ENCODE results near the gene GRIK4. TPM values are rescaled to one million over a fixed set of nuclear protein-coding genes. Genes with fewer than 3 reads are reported as not detected.
"Not testable (repeated sequence)": the region's sequence is repeated elsewhere in the genome, so short reads cannot be mapped to it uniquely, and the experiment has no call there.

GRIK4 gene
- total and polyA plus RNA-seq, 2 donors from 2014 or later: 0.25 TPM; not detected in 1

- H3K9ac ChIP-seq (ENCODE audit: low read length in 3 of 3): no peak overlapping the region
- no peaks in the 10 kb centered on the region for H3K27me3 ChIP-seq (ENCODE audit: control insufficient read depth, insufficient read depth, low read length)
- H3K9me3 ChIP-seq (ENCODE audit: control insufficient read depth in 2 of 3, insufficient read depth in 1 of 3, low read length in 3 of 3): no peaks in the 10 kb centered on the region
- FAIRE-seq (no peak), DNase-seq (no peak)
- no peak overlapping the region for H3K27ac ChIP-seq (ENCODE audit: low read depth in 2 of 2, low read length in 2 of 2)
- no peaks in the 10 kb centered on the region for H3K36me3 ChIP-seq (ENCODE audit: control insufficient read depth in 2 of 3, insufficient read depth in 3 of 3, low read length in 3 of 3)
- intact Hi-C loops (cut with DNase I): no loop called here
- H3K4me3 ChIP-seq (ENCODE audit: low read length in 3 of 3): no peak overlapping the region
- H3K4me1 ChIP-seq (ENCODE audit: control insufficient read depth in 2 of 3, insufficient read depth in 2 of 3, low read depth in 1 of 3, low read length in 3 of 3): peaks cover 0 to 2% (median 0%) of the 10 kb centered on the region in 3 donors
- no peak for TF ChIP-seq CTCF (IDR thresholded peaks at IDR 0.05; ENCODE audit: borderline replicate concordance, extremely low read depth, insufficient read depth)
These were observed 519.6 kb downstream of the GRIK4 start for GRCh38 chr11:121031167-121031566.

DNA sequence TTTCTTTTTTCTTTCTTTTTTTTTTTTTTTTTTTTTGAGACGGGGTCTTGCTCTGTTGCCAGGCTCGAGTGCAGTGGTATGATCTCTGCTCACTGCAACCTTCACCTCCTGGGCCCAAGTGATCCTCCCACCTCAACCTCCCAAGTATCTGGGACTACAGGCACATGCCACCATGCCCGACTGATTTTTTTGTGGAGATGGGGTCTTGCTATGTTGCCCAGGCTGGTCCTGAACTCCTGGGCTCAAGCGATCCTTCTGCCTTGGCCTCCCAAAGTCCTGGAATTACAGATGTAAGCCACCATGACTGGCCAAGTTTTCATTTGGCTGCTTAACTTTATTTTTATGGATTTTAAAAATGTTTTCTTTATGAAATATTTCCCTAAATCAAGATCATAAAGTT is 520.1 kb downstream of the GRIK4 start:
- H3K36me3 ChIP-seq (ENCODE audit: control insufficient read depth in 2 of 3, insufficient read depth in 3 of 3, low read length in 3 of 3); FAIRE-seq; H3K9ac ChIP-seq (ENCODE audit: low read length in 3 of 3); intact Hi-C loops (cut with DNase I); H3K27ac ChIP-seq (ENCODE audit: low read depth in 2 of 2, low read length in 2 of 2); H3K4me3 ChIP-seq (ENCODE audit: low read length in 3 of 3); H3K9me3 ChIP-seq (ENCODE audit: control insufficient read depth in 2 of 3, insufficient read depth in 1 of 3, low read length in 3 of 3); H3K27me3 ChIP-seq (ENCODE audit: control insufficient read depth, insufficient read depth, low read length); DNase-seq; H3K4me1 ChIP-seq (ENCODE audit: control insufficient read depth in 2 of 3, insufficient read depth in 2 of 3, low read depth in 1 of 3, low read length in 3 of 3): not testable (repeated sequence)

- no peak overlapping the region for H3K4me3 ChIP-seq (ENCODE audit: low read length in 3 of 3)
- peak; percentile 7 for TF ChIP-seq CTCF (IDR thresholded peaks at IDR 0.05; ENCODE audit: borderline replicate concordance, extremely low read depth, insufficient read depth)
- no peaks in the 10 kb centered on the region for H3K27me3 ChIP-seq (ENCODE audit: control insufficient read depth, insufficient read depth, low read length)
- intact Hi-C loops (cut with DNase I): no loop called here
- H3K9ac ChIP-seq (ENCODE audit: low read length in 3 of 3): no peak overlapping the region
- no peak overlapping the region for H3K27ac ChIP-seq (ENCODE audit: low read depth in 2 of 2, low read length in 2 of 2)
- no peaks in the 10 kb centered on the region for H3K9me3 ChIP-seq (ENCODE audit: control insufficient read depth in 2 of 3, insufficient read depth in 1 of 3, low read length in 3 of 3)
- FAIRE-seq (no peak), DNase-seq (no peak)
- H3K4me1 ChIP-seq (ENCODE audit: control insufficient read depth in 2 of 3, insufficient read depth in 2 of 3, low read depth in 1 of 3, low read length in 3 of 3): peaks cover 0 to 2% (median 0%) of the 10 kb centered on the region in 3 donors
- no peaks in the 10 kb centered on the region for H3K36me3 ChIP-seq (ENCODE audit: control insufficient read depth in 2 of 3, insufficient read depth in 3 of 3, low read length in 3 of 3)
These were observed 521.0 kb downstream of the GRIK4 start for GRCh38 chr11:121032546-121032945.

DNA sequence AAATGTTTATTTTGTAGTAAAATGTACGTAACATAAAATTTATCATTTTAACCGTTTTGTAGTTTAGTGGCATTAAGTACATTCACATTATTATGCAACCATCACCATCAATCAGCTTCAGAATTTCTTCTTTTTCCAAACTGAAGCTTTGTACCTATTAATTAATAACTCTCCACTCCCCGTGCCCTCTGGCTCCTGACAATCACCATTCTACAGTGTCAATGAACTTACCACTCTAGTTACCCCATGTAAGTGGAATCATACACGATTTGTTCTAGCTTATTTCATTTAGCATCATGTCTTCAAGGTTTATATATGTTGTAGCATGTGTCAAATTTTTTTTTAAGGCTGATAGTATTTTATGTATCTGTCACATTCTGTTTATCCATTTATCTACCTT is 522.1 kb downstream of the GRIK4 start:
- H3K9me3 ChIP-seq (ENCODE audit: control insufficient read depth in 2 of 3, insufficient read depth in 1 of 3, low read length in 3 of 3): no peaks in the 10 kb centered on the region
- intact Hi-C loops (cut with DNase I): no loop called here
- H3K27ac ChIP-seq (ENCODE audit: low read depth in 2 of 2, low read length in 2 of 2): no peak overlapping the region

More for the DNA sequence above, 522.1 kb downstream of the GRIK4 start:
- Histone ChIP-seq H3K4me3 (ENCODE audit: low read length in 3 of 3) (no peak overlapping the region), H3K27me3 (ENCODE audit: control insufficient read depth, insufficient read depth, low read length) (no peaks in the 10 kb centered on the region), H3K4me1 (ENCODE audit: control insufficient read depth in 2 of 3, insufficient read depth in 2 of 3, low read depth in 1 of 3, low read length in 3 of 3) (peaks cover 0 to 2% (median 0%) of the 10 kb centered on the region in 3 donors), H3K36me3 (ENCODE audit: control insufficient read depth in 2 of 3, insufficient read depth in 3 of 3, low read length in 3 of 3) (no peaks in the 10 kb centered on the region), H3K9ac (ENCODE audit: low read length in 3 of 3) (no peak overlapping the region)
- TF ChIP-seq CTCF (IDR thresholded peaks at IDR 0.05; ENCODE audit: borderline replicate concordance, extremely low read depth, insufficient read depth): no peak
- no peak for FAIRE-seq
- DNase-seq: no peak

Data from kidney (tissue), 14 donors.